NCI-H226 (cell line): ENCODE results near the gene LCE2B.
"Not testable (repeated sequence)": the region's sequence is repeated elsewhere in the genome, so short reads cannot be mapped to it uniquely, and the experiment has no call there.

ENCODE experiments used
- DNase-seq: peaks from one replicate; pipeline ENCODE4 v3.0.0-alpha.2; 2015

Gene LCE2B

DNA sequence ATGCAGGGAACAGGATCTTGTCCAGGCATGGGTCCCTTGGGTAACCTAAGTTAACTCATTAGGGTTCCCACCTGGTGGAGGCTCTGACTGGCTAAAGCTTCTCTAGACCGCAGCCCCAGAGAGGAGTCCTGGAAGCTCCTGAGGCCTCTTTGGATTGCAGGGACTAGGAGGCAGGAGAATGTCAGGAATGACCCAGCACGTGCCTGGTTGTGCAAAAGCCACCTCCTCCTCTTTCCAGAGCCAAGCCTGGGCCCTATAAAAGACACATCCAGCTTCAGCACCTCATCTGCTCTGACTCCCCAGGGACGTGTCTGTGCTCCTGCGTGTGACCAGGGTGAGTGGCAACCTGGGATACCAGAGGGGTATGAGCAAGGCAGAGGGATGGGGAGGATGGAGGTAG, at the start of gene LCE2B:
Gene LCE2B (plus strand): TSS at position 301 of the 400 bp plus-strand sequence. CDS start 721 bp downstream, outside the sequence.
- DNase-seq: not testable (repeated sequence)

- no peak for DNase-seq
Observed at GRCh38 chr1:152640351-152640750, 45.6 kb upstream of the LCE2B start.

DNA sequence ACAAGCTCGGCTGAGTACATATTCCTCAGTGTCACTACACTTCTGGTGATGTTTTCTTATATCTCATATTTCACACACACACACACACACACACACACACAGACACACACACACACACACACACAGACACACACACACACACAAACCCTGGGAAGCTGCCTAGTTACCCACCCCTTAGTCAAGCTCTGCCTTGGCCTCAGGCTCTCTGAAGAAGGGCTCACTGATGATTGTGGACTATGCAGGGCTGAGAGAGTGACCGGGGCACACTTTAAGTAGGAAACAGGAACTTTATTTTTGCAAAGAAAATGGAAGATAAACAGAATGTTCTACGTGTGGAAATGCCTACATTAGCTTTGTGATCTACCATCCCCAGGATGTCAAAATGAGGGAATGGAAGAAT, 42.0 kb upstream of the LCE2B start:
- no peak for DNase-seq

- DNase-seq: no peak
Observed at GRCh38 chr1:152645146-152645545, 40.8 kb upstream of the LCE2B start.

DNA sequence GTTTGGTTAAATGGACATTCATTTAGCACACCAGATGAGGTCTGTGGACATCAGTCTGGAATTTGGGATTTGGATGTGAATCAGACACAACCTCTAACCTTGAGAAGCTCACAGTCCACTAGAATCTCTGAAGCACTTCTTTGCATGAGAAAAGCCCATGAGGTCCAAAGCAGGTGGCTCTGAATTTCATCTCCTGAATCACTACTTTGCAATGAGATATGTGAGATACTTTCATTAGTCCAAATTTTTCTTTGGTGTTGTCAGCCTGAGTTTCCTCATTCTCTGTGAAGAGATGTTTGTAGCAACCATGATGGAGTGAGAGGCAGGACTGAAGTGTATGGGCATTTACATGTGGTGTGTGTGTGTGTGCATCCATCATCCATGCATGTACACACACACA, 39.3 kb upstream of the LCE2B start:
- DNase-seq: no peak

DNA sequence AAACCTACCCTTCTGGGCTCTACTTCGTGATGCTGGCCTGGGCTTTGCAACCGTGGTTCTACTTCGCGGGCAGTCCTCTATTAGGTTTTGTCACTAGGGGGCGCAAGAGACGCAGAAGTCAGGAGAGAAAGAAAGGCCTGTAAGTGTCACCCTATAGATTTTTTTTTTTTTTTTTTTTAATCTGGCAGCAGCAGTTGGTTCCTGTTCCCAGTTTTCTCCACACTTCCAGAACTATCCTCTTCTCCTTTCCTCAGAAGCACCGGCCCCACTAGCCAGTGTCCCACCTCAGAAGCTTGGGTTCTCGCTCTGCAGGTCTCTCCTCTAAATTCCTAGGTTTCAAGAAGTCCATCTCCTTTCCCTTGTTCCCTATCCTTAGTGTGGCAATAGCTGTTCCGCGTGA, 31.8 kb upstream of the LCE2B start:
- peak; percentile 48 for DNase-seq

DNA sequence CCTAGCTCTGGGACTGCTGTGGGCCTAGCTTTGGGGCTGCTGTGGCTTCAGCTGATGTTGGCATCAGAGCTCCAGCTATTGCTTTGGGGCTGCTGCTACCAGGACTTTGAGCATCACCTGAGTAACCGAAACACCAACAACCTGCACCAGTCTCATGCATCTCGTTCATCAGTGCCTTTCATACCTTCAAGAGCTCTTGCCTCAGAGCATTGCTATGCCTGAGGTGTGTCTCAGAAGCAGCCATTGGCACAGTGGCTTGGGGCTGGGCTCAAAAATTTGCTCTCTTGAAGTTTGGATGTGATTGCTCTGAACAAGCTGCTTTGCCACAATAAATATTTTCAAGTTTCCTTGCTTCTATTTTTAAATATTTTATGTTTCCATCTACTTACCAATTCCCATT, 29.5 kb upstream of the LCE2B start:
- no peak for DNase-seq

- DNase-seq: no peak
Observed at GRCh38 chr1:152657677-152658076, 28.2 kb upstream of the LCE2B start.

- no peak for DNase-seq
Observed at GRCh38 chr1:152658649-152659048, 27.3 kb upstream of the LCE2B start.

DNA sequence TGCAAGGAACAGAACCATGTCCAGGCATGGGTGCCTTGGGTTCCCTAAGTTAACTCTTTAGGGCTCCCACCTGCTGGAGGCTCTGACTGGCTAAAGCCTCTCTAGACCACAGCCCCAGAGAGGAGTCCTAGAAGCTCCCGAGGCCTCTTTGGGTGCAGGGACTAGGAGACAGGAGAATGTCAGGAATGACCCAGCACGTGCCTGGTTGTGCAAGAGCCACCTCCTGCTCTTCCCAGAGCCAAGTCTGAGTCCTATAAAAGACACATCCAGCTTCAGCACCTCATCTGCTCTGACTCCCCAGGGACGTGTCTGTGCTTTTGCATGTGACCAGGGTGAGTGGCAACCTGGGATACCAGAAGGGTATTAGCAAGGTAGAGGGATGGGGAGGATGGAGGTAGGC, 22.8 kb upstream of the LCE2B start, which contains the start of gene LCE2D:
Gene LCE2D (plus strand): TSS at position 283 of the 400 bp plus-strand sequence. CDS start 726 bp downstream, outside the sequence.
- DNase-seq: no peak

DNA sequence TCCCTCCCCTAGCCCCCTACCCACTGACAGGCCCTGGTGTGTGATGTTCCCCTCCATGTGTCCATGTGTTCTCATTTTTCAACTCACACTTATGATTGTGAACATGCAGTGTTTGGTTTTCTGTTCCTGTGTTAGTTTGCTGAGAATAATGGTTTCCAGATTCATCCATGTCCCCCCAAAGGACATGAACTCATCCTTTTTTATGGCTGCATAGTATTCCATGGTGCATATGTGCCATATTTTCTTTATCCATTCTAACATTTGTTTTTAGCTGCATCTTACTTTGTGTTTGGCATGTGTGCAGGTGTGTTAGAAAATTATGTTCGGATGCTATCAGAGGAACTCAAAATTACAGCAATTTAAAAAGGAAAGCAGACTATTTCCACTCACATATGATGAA, 19.8 kb upstream of the LCE2B start:
- not testable (repeated sequence) for DNase-seq

GRCh38 chr1:152667648-152668047, 18.3 kb upstream of the LCE2B start:
- DNase-seq: no peak

GRCh38 chr1:152673016-152673415, 12.9 kb upstream of the LCE2B start:
- no peak for DNase-seq

GRCh38 chr1:152674983-152675382, 10.9 kb upstream of the LCE2B start, which contains the start of gene LCE2C:
Gene LCE2C (plus strand): TSS chr1:152675279. CDS start chr1:152676016, 737 bp downstream.
- DNase-seq: not testable (repeated sequence)

DNA sequence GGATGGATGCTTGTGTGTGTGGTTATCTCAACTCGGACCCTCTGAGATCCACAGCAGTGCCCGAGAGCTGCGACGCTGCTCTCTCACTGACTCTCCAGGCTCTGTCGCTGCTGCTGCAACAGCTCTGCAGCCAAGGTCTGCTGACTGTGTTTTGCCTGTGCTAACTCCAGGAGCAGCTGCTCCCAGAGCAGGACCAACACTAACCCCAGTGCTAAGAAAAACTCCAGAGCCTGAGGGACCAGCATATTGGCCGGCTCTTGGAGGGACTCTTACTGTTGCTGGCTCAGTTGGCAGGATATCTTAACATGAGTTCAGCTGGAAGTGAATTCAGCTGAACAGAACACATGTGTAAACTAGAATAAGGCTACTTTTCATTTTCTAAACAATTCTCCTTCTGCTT, 6.5 kb upstream of the LCE2B start:
- no peak for DNase-seq

GRCh38 chr1:152681616-152682015, 4.3 kb upstream of the LCE2B start:
- DNase-seq: no peak

GRCh38 chr1:152683846-152684245, 2.1 kb upstream of the LCE2B start:
- DNase-seq: no peak

- no peak for DNase-seq
Observed at GRCh38 chr1:152697701-152698600, 12.0 kb downstream of the LCE2B start, which contains the start of gene LCE2A. Gene LCE2A (plus strand): TSS chr1:152698345. CDS start chr1:152698902, 557 bp downstream.

- DNase-seq: no peak
Observed at GRCh38 chr1:152699746-152700145, 13.8 kb downstream of the LCE2B start.

DNA sequence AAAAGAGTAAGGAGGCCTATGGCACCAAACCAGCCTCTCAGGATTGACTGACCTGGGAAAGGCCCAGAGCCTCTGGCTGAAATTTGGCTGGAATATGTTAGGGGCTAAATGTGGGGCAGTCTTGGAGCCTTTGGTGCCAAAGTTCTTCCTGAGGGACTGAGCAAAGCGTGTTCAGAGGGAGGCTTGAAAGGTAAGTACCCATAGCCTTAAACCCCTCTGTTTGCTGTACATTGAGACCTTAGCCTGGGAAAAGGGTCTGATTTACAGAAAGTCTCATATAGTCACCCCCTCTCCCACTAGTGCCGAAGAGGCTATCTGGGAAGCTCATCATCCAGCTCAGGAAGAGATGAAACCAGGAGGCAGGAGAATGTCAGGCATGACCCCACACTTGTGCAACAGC, 21.9 kb downstream of the LCE2B start, which contains the start of gene LCE4A:
Gene LCE4A (plus strand): TSS at position 301 of the 400 bp plus-strand sequence. CDS start 916 bp downstream, outside the sequence.
- no peak for DNase-seq

DNA sequence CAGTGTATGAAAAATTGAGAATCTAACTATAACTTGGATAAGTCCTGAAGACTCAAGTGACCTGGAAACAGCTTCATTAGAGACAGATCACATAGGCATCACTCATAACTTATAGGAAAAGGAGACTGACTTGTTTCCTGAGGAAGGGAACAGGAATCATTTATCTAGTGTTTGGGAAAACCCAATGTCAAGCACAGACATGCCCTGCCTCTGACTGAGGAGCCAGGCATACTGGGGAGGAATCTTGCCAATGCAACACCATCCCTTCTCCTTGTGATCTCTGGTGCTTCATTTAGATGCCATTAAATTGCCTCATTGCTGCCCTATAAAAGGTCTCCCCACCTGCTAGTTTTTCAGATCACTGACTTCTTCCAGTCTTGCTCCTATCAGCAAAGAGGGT, 32.3 kb downstream of the LCE2B start:
- DNase-seq: no peak

DNA sequence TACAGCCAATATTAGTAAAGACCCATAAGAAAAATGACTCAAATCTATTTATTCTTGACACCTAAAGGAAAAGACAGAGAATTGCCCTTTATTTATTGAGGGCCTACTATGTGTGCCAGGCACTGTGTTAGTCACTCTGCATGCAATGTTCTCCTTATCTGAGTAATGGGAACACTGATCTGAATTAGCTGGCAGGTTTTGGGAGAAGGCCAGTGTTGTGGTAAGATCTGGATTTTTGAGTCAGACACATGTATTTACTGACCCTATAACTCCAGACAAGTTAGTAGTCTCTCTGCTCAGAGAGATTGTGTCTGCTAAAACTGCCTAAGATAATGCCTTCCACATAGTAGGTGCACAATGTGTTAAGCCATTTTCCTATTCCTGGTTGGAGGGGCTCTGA, 39.3 kb downstream of the LCE2B start:
- DNase-seq: no peak

DNA sequence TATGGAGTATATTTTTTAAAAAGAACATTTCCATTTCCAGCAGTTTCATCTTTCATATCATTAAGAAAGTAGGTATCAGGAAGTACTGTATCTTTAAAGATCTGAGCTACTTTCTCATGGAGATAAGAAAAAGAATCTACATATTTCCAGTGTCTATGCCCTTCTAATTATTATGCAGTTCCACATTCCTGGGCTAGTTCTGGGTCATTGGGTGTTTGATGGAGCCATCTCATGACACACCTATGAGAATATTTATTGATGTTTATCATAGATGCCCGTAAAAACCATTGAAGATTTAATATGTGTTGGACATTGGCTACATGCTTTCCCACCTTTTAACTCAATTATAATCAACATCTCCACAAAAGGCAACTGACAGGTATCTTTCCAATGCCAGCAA, 43.1 kb downstream of the LCE2B start:
- no peak for DNase-seq

- no peak for DNase-seq
Observed at GRCh38 chr1:152735648-152736047, 49.7 kb downstream of the LCE2B start.
